ENCODE data around the gene RFX8. TPM values are rescaled to one million over a fixed set of nuclear protein-coding genes. Genes with fewer than 3 reads are reported as not detected.

RFX8 gene
- total and polyA plus RNA-seq, 2 of the 4 experiments (the other 2 are of a cell fraction): 2.9 to 5.3 TPM

DNA sequence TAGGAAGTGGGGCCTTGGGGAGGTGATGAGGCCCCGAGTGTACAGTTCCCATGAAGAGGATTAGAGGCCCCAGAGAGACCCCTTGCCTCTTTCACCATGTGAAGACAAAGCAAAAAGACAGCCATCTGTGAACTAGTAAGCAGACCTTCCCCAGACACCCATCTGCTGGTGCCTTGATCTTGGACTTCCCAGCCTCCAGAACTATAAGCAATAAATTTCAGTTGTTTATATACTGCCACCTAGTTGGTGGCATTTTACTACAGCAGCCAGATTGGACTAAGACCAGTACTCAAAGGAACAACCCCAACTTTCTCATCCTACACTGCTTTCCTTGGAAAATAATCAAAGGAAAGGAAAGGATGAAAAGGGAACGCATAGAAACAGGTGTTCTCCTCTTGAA lies 59.7 kb downstream of the RFX8 start:
- Histone ChIP-seq H3K9me1 (ENCODE audit: insufficient read depth, low read length) (peaks cover under 1% of the 10 kb centered on the region), H4K20me1 (ENCODE audit: insufficient read depth, low read length) (peaks cover 4% of the 10 kb centered on the region; the same call in 1 of the 2 replicates), H3K4ac (ENCODE audit: low read depth, low read length) (no peak overlapping the region), H2AK5ac (ENCODE audit: low read depth, low read length) (no peak overlapping the region), H3K56ac (ENCODE audit: extremely low read depth, insufficient read depth, low read length) (no peak overlapping the region), H2BK20ac (ENCODE audit: low read depth, low read length) (no peak overlapping the region), H2AFZ (replicated peaks; ENCODE audit: low read length, poor library complexity) (no peak overlapping the region), H3K27me3 (ENCODE audit: control insufficient read depth, insufficient read depth, low read length) (no peaks in the 10 kb centered on the region), H3K4me3 (ENCODE audit: insufficient read depth, low read depth, low read length) (no peak overlapping the region), H3K18ac (ENCODE audit: low read depth, low read length) (no peak overlapping the region), H3K9me3 (ENCODE audit: control insufficient read depth, insufficient read depth, low read length) (no peaks in the 10 kb centered on the region), H2BK120ac (ENCODE audit: low read depth, low read length) (no peak overlapping the region), H3K27ac (ENCODE audit: insufficient read depth, low read length) (no peak overlapping the region), H3K4me2 (ENCODE audit: low read depth, low read length) (no peak overlapping the region), H2AK9ac (replicated peaks; ENCODE audit: low read depth, low read length, poor library complexity) (no peak overlapping the region), H4K8ac (ENCODE audit: low read depth in 2 of 2, low read length in 2 of 2) (no peak overlapping the region), H4K91ac (ENCODE audit: insufficient read depth, low read depth, low read length) (no peak overlapping the region), H3K14ac (replicated peaks; ENCODE audit: low read depth, low read length) (no peak overlapping the region), H3K9ac (ENCODE audit: low read depth, low read length) (no peak overlapping the region), H4K5ac (ENCODE audit: low read depth, low read length) (no peak overlapping the region), H3K23ac (ENCODE audit: low read depth, low read length) (no peak overlapping the region), H3K36me3 (ENCODE audit: control insufficient read depth, insufficient read depth, low read length) (no peaks in the 10 kb centered on the region), H3K4me1 (ENCODE audit: control insufficient read depth, insufficient read depth, low read length) (no peaks in the 10 kb centered on the region), H2BK15ac (ENCODE audit: low read depth, low read length) (no peak overlapping the region), H2BK5ac (ENCODE audit: low read depth, low read length, poor library complexity, severe bottlenecking) (no peak overlapping the region), H3K79me1 (ENCODE audit: low read depth in 1 of 2, low read length in 2 of 2) (peaks cover 0 to 15% of the 10 kb centered on the region in 2 experiments; a peak in 2 of 4 replicates)
- no TSS peak for BruUV-seq (replicated peaks)
- dilution Hi-C loops (cut with HindIII; ENCODE audit: low sequenced_read_pairs, unreplicated experiment) (no loop called here), intact Hi-C loops (cut with micrococcal nuclease) (loop anchor here (5.0 kb wide), 1 partner anchor 337 kb away; no protein-coding TSS in a partner anchor), in situ Hi-C loops (cut with MboI; ENCODE audit: low sequenced_read_pairs) (no loop called here)
- DNase-seq (no peak), ATAC-seq (ENCODE audit: low read depth) (no peak)
- CTCF ChIA-PET: no interaction called here
- POLR2A ChIA-PET (ENCODE audit: unreplicated experiment): no interaction called here
- no CpG with 5 or more reads among the region's 2 CpGs for WGBS, 2 experiments (ENCODE audit: extremely low coverage in 2 of 2, insufficient read length in 1 of 2)
- TF ChIP-seq RAD21 (IDR thresholded peaks at IDR 0.05; ENCODE audit: low read length): no peak
- no peak for TF ChIP-seq MXI1 (IDR thresholded peaks at IDR 0.05; ENCODE audit: borderline replicate concordance, low read depth, low read length)
- TF ChIP-seq MAFK (IDR thresholded peaks at IDR 0.05; ENCODE audit: low read depth, low read length): no peak
- TF ChIP-seq SMC3 (IDR thresholded peaks at IDR 0.05; ENCODE audit: low read depth, low read length): no peak
- TF ChIP-seq CHD1 (IDR thresholded peaks at IDR 0.05; ENCODE audit: low read depth, low read length): no peak
- no peak for TF ChIP-seq MAZ (IDR thresholded peaks at IDR 0.05; ENCODE audit: borderline replicate concordance, low read depth, low read length)
- no peak for TF ChIP-seq CEBPB (IDR thresholded peaks at IDR 0.05; ENCODE audit: low read depth, low read length)
- no peak for TF ChIP-seq FOS (IDR thresholded peaks at IDR 0.05; ENCODE audit: low read depth, low read length)
- no peak for TF ChIP-seq RFX5 (IDR thresholded peaks at IDR 0.05; ENCODE audit: low read depth, low read length)
- TF ChIP-seq NFE2L2 (IDR thresholded peaks at IDR 0.05; ENCODE audit: low read depth, low read length): no peak
- TF ChIP-seq RCOR1 (IDR thresholded peaks at IDR 0.05; ENCODE audit: insufficient replicate concordance, low read length): no peak

Measured in IMR-90 (cell line).